Measurements from ENCODE around the gene TMEM203.

DNA sequence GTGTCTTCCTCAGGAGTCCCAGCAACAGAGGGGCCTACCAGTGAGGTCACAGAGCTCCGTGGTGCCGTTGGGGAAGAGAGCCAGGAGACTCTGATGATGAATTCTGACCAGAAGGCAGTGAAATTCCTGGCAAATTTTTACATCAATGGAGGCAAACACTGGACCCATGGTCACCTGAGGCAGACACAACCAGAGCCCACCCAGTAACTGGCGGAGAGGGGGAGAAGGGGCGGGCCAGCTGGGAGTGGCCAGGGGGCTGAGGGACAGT lies 45.7 kb upstream of the TMEM203 start, which contains the start of gene STPG3:
- TF ChIP-seq, protein P1, sequence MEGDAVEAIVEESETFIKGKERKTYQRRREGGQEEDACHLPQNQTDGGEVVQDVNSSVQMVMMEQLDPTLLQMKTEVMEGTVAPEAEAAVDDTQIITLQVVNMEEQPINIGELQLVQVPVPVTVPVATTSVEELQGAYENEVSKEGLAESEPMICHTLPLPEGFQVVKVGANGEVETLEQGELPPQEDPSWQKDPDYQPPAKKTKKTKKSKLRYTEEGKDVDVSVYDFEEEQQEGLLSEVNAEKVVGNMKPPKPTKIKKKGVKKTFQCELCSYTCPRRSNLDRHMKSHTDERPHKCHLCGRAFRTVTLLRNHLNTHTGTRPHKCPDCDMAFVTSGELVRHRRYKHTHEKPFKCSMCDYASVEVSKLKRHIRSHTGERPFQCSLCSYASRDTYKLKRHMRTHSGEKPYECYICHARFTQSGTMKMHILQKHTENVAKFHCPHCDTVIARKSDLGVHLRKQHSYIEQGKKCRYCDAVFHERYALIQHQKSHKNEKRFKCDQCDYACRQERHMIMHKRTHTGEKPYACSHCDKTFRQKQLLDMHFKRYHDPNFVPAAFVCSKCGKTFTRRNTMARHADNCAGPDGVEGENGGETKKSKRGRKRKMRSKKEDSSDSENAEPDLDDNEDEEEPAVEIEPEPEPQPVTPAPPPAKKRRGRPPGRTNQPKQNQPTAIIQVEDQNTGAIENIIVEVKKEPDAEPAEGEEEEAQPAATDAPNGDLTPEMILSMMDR (IDR thresholded peaks at IDR 0.05): no peak
- TF ChIP-seq POLR2AphosphoS5 (IDR thresholded peaks at IDR 0.05): no peak
- TF ChIP-seq POLR2A (IDR thresholded peaks at IDR 0.05; ENCODE audit: low read depth): no peak

All from esophagus muscularis mucosa (tissue), 3 donors.